Colonic mucosa (tissue), 4 donors: Measurements from ENCODE around the gene NEURL1. TPM values are rescaled to one million over a fixed set of nuclear protein-coding genes. Genes with fewer than 3 reads are reported as not detected.
A peak's percentile ranks its signal among the peaks of the same experiment; 100 is the strongest.

Source experiments
- DNase-seq: peaks from one replicate; pipeline ENCODE4 v3.0.0-alpha.2; 2020
- H3K27ac ChIP-seq: fragments of 200-600 bp; one replicate; pipeline ENCODE4 v1.8.0; 2021
- H3K27me3 ChIP-seq: fragments of 200-600 bp; one replicate; pipeline ENCODE4 v1.8.0; 2021
- H3K36me3 ChIP-seq: fragments of 200-600 bp; one replicate; pipeline ENCODE4 v1.8.0; 2021
- H3K4me1 ChIP-seq: fragments of 200-600 bp; one replicate; pipeline ENCODE4 v1.8.0; 2021; ENCODE audit warnings: mild to moderate bottlenecking
- H3K4me3 ChIP-seq: fragments of 200-600 bp; one replicate; pipeline ENCODE4 v1.8.0; 2021
- H3K9ac ChIP-seq, 2 donors: one replicate each; pipeline ENCODE4 v1.7.0; 2013; ENCODE audit warnings: control low read depth in 2 of 2, low read depth in 2 of 2, low read length in 2 of 2
- H3K9me3 ChIP-seq: fragments of 200-600 bp; one replicate; pipeline ENCODE4 v1.8.0; 2021
- CTCF ChIP-seq: fragments of 200-600 bp; IDR thresholded peaks from one replicate; pipeline ENCODE4 v1.8.0; 2022; ENCODE audit warnings: antibody characterized with exemption, mild to moderate bottlenecking
- intact Hi-C: fragments of 100-400 bp; cut with DNase I; formaldehyde crosslinking; loops from one replicate; pipeline ENCODE4 v1.14.1; 2022
- total RNA-seq, 2 donors: library from RNA; stranded (reverse); fragmentation: NEBNext Ultra II Directional in 1 of 2; extraction: Animal tissue kit (Norgen Biotek cat#: 25700) in 1 of 2; gene quantifications; one replicate each; pipeline ENCODE4 v1.2.1, GENCODE V29; 2021
- donor health status: healthy.
- donor health status: DM: no; HTN: no; CAD: no.
- donor health status: DM: no; HTN: no; CAD: no.

NEURL1 gene
- total RNA-seq, 2 donors from 2014 or later, result 40.2 to 46.1 TPM

- intact Hi-C loops, result no loop called here
- H3K9ac ChIP-seq, result no peak overlapping the region
- TF ChIP-seq CTCF, result no peak
- H3K36me3 ChIP-seq, result no peaks in the 10 kb centered on the region
- DNase-seq, result no peak
- no peaks in the 10 kb centered on the region for H3K9me3 ChIP-seq
- no peaks in the 10 kb centered on the region for H3K4me1 ChIP-seq
- H3K27me3 ChIP-seq, result no peaks in the 10 kb centered on the region
- no peak overlapping the region for H3K4me3 ChIP-seq
- no peak overlapping the region for H3K27ac ChIP-seq
These were observed 26.8 kb upstream of the NEURL1 start for GRCh38 chr10:103466734-103467133.

- H3K9me3 ChIP-seq, result no peaks in the 10 kb centered on the region
- H3K27ac ChIP-seq, result no peak overlapping the region
These were observed 26.1 kb upstream of the NEURL1 start for GRCh38 chr10:103467406-103467805.

GRCh38 chr10:103469201-103469600 lies 24.3 kb upstream of the NEURL1 start:
- Histone ChIP-seq H3K9ac (no peak overlapping the region), H3K36me3 (no peaks in the 10 kb centered on the region), H3K9me3 (no peaks in the 10 kb centered on the region), H3K4me3 (no peak overlapping the region), H3K4me1 (no peaks in the 10 kb centered on the region), H3K27ac (no peak overlapping the region), H3K27me3 (no peaks in the 10 kb centered on the region)
- intact Hi-C loops, result no loop called here
- no peak for TF ChIP-seq CTCF
- DNase-seq, result no peak

More at GRCh38 chr10:103467406-103467805, 26.1 kb upstream of the NEURL1 start:
- no peak for TF ChIP-seq CTCF
- Histone ChIP-seq H3K36me3 (no peaks in the 10 kb centered on the region), H3K4me3 (no peak overlapping the region), H3K27me3 (no peaks in the 10 kb centered on the region), H3K4me1 (no peaks in the 10 kb centered on the region), H3K9ac (no peak overlapping the region)
- intact Hi-C loops, result no loop called here
- DNase-seq, result no peak

DNA sequence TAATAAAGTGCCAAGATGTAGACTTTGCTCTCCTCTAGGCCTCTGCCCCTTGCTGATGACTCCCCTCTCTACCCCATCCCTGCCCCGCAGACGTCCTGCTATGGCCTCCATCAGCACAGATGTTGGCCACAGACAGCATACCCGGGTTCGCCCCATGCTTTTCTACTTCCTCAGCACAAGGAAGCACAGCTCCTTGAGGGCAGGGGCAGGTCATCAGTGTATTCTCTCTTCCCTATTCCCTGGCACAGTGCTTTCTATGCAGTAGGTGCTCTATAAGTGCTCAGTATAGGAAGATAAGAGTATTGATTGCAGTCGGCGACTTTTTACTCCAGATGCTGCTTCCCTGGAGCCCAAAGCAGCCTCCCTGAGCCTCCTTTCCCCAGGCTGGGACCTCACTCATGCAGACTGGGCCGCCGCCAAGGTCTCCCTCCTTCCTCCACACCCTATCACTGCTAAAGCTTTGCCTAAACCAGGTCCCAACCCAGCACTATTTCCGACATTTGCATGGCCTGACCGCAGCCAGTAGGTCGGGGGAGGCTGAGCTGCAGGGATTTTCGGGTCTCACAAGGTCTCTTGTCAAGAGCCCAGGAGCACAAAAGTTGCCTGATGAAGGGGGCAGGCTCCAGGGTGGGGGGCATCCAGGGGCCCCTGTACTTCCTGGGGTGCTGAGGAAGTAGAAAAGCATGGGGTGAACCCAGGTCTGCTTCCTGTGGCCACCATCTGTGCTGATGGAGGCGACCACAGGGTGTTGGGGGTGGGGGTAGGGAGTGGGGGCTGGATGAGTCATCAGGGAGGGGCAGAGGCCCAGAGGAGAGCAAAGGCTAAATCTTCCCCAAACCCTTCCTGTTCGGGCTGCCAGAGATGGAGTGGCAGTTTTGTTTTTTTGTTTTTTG lies 22.5 kb upstream of the NEURL1 start:
- Histone ChIP-seq H3K4me3 (no peak overlapping the region), H3K27me3 (no peaks in the 10 kb centered on the region), H3K36me3 (no peaks in the 10 kb centered on the region), H3K4me1 (no peaks in the 10 kb centered on the region), H3K9me3 (no peaks in the 10 kb centered on the region), H3K27ac (peak overlapping the region; percentile 53), H3K9ac (no peak overlapping the region)
- intact Hi-C loops, result no loop called here
- peak; percentile 41 for DNase-seq
- TF ChIP-seq CTCF, result no peak

DNA sequence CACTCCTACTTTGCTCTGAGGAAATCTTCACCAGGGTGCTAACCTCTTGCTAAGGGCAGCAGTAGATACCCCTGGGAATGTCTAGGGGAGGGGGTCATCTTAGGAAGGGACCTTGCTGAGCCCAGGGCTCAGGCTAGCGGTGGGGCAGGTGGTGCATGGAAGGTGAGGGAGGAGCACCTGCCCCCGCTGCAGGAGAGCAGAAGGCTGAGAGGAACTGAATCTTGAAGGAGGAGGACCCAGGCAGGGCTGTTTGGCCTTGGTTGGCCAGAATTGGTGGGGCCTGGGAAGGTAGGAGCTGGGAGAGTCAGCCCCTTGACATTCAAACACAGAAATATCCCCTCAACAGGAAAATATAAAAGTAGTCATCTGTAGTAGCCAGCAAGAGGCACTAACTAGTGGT lies 21.5 kb upstream of the NEURL1 start:
- H3K27me3 ChIP-seq, result no peaks in the 10 kb centered on the region
- no peak overlapping the region for H3K4me3 ChIP-seq
- no peak for TF ChIP-seq CTCF
- intact Hi-C loops, result no loop called here
- H3K36me3 ChIP-seq, result no peaks in the 10 kb centered on the region
- no peaks in the 10 kb centered on the region for H3K9me3 ChIP-seq
- DNase-seq, result no peak
- H3K9ac ChIP-seq, result peak overlapping the region in 1 of 2 donors; percentile 24
- no peaks in the 10 kb centered on the region for H3K4me1 ChIP-seq
- H3K27ac ChIP-seq, result peak overlapping the region; percentile 53
